ENCODE results near the gene EGFR.
A peak's percentile ranks its signal among the peaks of the same experiment; 100 is the strongest.
"Not testable (repeated sequence)": the region's sequence is repeated elsewhere in the genome, so short reads cannot be mapped to it uniquely, and the experiment has no call there.

Gene EGFR

GRCh38 chr7:55160539-55160938 is 141.7 kb downstream of the EGFR start:
- no peak overlapping the region for H3K4me3 ChIP-seq (ENCODE audit: low read depth, low read length)
- ChIA-PET POLR2A (interaction anchor here (1.0 kb wide), 1 partner anchor 28 kb away, joined by 3 read pairs; no protein-coding TSS in a partner anchor), CTCF (interaction anchor here (0.9 to 3.3 kb wide), 3 partner anchors 15 to 387 kb away, joined by 3 to 19 read pairs (median 4); no protein-coding TSS in a partner anchor)
- TF ChIP-seq, protein P1, sequence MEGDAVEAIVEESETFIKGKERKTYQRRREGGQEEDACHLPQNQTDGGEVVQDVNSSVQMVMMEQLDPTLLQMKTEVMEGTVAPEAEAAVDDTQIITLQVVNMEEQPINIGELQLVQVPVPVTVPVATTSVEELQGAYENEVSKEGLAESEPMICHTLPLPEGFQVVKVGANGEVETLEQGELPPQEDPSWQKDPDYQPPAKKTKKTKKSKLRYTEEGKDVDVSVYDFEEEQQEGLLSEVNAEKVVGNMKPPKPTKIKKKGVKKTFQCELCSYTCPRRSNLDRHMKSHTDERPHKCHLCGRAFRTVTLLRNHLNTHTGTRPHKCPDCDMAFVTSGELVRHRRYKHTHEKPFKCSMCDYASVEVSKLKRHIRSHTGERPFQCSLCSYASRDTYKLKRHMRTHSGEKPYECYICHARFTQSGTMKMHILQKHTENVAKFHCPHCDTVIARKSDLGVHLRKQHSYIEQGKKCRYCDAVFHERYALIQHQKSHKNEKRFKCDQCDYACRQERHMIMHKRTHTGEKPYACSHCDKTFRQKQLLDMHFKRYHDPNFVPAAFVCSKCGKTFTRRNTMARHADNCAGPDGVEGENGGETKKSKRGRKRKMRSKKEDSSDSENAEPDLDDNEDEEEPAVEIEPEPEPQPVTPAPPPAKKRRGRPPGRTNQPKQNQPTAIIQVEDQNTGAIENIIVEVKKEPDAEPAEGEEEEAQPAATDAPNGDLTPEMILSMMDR (IDR thresholded peaks at IDR 0.05; ENCODE audit: insufficient read depth, low read length, missing control alignments), result no peak
- DNase-seq (ENCODE audit: low read depth, low spot score), result peak; percentile 76

GRCh38 chr7:55161154-55161687 is 142.4 kb downstream of the EGFR start:
- TF ChIP-seq, protein P1 (IDR thresholded peaks at IDR 0.05; ENCODE audit: insufficient read depth, low read length, missing control alignments), result no peak
- H3K4me3 ChIP-seq (ENCODE audit: low read depth, low read length), result no peak overlapping the region
- ChIA-PET POLR2A (interaction anchor here (1.0 kb wide), 1 partner anchor 28 kb away, joined by 3 read pairs; no protein-coding TSS in a partner anchor), CTCF (interaction anchor here (0.9 to 3.3 kb wide), 5 partner anchors 14 to 388 kb away, joined by 3 to 19 read pairs (median 4); no protein-coding TSS in a partner anchor)
- no peak for DNase-seq (ENCODE audit: low read depth, low spot score)

DNA sequence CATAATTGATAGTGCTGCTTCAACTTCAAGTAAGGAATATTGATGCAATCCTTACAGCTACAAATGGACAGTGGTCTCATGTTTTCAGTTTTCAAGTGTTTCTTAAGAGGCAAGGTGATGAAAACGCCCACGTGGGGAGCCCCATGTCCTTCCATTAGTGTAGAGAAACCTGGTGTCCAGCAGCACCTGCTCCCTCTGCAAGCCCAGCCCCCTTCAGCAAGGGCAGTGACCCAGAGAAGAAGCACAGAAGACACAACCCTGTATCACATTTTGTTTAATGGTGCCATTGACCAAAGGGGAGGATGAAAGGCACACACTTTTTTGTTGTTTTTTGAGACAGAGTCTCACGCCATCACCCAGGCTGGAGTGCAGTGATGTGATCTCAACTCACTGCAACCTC is 143.7 kb downstream of the EGFR start:
- ChIA-PET CTCF (interaction anchor here (1.2 to 3.3 kb wide), 2 partner anchors 93 to 389 kb away, joined by 4 to 19 read pairs; no protein-coding TSS in a partner anchor), POLR2A (no interaction called here)
- H3K4me3 ChIP-seq (ENCODE audit: low read depth, low read length), result no peak overlapping the region
- TF ChIP-seq, protein P1 (IDR thresholded peaks at IDR 0.05; ENCODE audit: insufficient read depth, low read length, missing control alignments), result no peak
- DNase-seq (ENCODE audit: low read depth, low spot score), result no peak

DNA sequence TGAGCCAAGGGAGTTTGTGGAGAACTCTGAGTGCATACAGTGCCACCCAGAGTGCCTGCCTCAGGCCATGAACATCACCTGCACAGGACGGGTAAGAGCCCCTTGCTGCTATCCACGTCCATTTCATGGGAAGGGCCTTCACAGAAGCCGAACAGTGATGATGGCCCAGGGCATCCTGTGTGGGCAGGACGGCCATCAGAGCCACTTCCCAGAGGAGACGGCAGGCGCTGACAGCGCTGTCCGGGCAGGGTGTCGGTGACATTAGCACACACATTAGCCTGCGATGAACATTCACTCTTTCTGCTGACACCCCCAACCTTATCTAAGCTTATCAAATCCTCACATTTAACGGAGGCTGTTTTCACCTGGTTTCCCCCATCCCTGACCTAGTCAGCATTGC is 144.9 kb downstream of the EGFR start:
- ChIA-PET POLR2A (no interaction called here), CTCF (no interaction called here)
- TF ChIP-seq, protein P1 (IDR thresholded peaks at IDR 0.05; ENCODE audit: insufficient read depth, low read length, missing control alignments), result no peak
- H3K4me3 ChIP-seq (ENCODE audit: low read depth, low read length), result no peak overlapping the region
- DNase-seq (ENCODE audit: low read depth, low spot score), result no peak

DNA sequence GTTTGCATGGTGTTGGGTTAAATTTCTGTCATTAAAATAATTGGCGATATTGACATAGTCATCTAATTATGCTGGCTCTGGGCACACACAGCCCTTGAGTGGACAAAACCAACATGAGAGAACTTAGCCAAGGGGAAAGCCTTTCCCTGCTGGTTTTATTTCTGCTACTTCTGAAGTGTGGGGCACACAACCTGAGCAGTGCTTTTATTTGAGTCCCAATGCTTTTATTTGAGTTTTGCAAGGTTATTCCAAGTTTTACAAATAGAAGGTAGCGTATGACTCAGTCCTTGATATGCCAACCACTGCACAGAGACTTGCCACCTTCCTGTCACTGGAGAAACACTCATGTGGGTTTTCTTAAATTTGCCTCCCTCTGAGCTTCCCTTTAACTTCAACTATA is 145.7 kb downstream of the EGFR start:
- no peak overlapping the region for H3K4me3 ChIP-seq (ENCODE audit: low read depth, low read length)
- no peak for DNase-seq (ENCODE audit: low read depth, low spot score)
- ChIA-PET POLR2A (no interaction called here), CTCF (no interaction called here)
- TF ChIP-seq, protein P1 (IDR thresholded peaks at IDR 0.05; ENCODE audit: insufficient read depth, low read length, missing control alignments), result no peak

DNA sequence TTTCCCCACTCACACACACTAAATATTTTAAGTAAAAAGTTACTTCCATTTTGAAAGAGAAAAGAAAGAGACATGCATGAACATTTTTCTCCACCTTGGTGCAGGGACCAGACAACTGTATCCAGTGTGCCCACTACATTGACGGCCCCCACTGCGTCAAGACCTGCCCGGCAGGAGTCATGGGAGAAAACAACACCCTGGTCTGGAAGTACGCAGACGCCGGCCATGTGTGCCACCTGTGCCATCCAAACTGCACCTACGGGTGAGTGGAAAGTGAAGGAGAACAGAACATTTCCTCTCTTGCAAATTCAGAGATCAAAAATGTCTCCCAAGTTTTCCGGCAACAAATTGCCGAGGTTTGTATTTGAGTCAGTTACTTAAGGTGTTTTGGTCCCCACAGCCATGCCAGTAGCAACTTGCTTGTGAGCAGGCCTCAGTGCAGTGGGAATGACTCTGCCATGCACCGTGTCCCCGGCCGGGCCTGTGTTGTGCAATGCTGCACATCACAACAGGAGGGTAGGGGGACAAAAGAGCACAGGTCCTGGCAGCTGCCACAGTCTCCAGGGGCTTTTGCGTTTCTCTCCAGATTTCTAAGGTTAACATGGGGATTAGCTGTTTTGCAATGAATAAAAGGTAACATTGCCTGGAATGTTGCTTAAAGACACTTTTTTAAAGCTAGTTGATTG is 146.5 kb downstream of the EGFR start:
- CTCF ChIA-PET, result interaction anchor here (1.1 to 1.6 kb wide), 4 partner anchors 9 to 115 kb away, joined by 3 to 4 read pairs (median 3); no protein-coding TSS in a partner anchor
- TF ChIP-seq, protein P1 (IDR thresholded peaks at IDR 0.05; ENCODE audit: insufficient read depth, low read length, missing control alignments), result no peak
- POLR2A ChIA-PET, result no interaction called here

GRCh38 chr7:55167296-55167695 is 148.5 kb downstream of the EGFR start:
- CTCF ChIA-PET; POLR2A ChIA-PET; H3K4me3 ChIP-seq (ENCODE audit: low read depth, low read length); DNase-seq (ENCODE audit: low read depth, low spot score): not testable (repeated sequence)

More for the DNA sequence above, 146.5 kb downstream of the EGFR start:
- H3K4me3 ChIP-seq (ENCODE audit: low read depth, low read length), result no peak overlapping the region
- no peak for DNase-seq (ENCODE audit: low read depth, low spot score)
